Keratinocyte (primary cell): ENCODE results near the gene TARS2. TPM values are rescaled to one million over a fixed set of nuclear protein-coding genes. Genes with fewer than 3 reads are reported as not detected.

Experiments used
- DNase-seq: peaks from one replicate; pipeline ENCODE4 v3.0.0-alpha.2; 2011; ENCODE audit warnings: low read depth, missing footprints, low spot score
- FAIRE-seq: peaks from 2 replicates; lab custom pipeline; 2011; peaks lifted over from hg19 to GRCh38; lab: Jason Lieb, UNC
- H2AFZ ChIP-seq: 2 replicates; pipeline ENCODE4 v1.6.0; 2012; ENCODE audit warnings: low read length, control low read depth, inconsistent platforms; ENCODE audit not compliant: control insufficient read depth
- H3K27ac ChIP-seq: 2 replicates; pipeline ENCODE4 v1.5.1; 2011; ENCODE audit warnings: low read length; ENCODE audit not compliant: control insufficient read depth, insufficient read depth
- H3K27me3 ChIP-seq: 3 replicates; pipeline ENCODE4 v1.6.0; 2011; ENCODE audit warnings: low read length; ENCODE audit not compliant: control insufficient read depth, insufficient read depth; ENCODE audit errors: extremely low read depth
- H3K36me3 ChIP-seq, 2 experiments: 2 replicates in 1 of 2; 3 replicates in 1 of 2; pipeline ENCODE4 v1.5.1; 2011; ENCODE audit warnings: low read length in 2 of 2, mild to moderate bottlenecking in 1 of 2; ENCODE audit not compliant: control insufficient read depth in 2 of 2, insufficient read depth in 2 of 2; ENCODE audit errors: extremely low read depth in 1 of 2
- H3K4me1 ChIP-seq: 3 replicates; pipeline ENCODE4 v1.5.1; 2011; ENCODE audit warnings: low read length; ENCODE audit not compliant: control insufficient read depth, insufficient read depth; ENCODE audit errors: extremely low read depth
- H3K4me2 ChIP-seq: 3 replicates; pipeline ENCODE4 v1.6.0; 2011; ENCODE audit warnings: low read depth, low read length; ENCODE audit not compliant: control insufficient read depth, insufficient read depth; ENCODE audit errors: extremely low read depth
- H3K4me3 ChIP-seq, 3 experiments: fragments of 200-600 bp in 1 of 3; sonication (generic) in 1 of 3; 2 replicates in 2 of 3; 3 replicates in 1 of 3; pipeline ENCODE4 v1.5.1; 2011 to 2016; ENCODE audit warnings: low read length in 3 of 3, mild to moderate bottlenecking in 3 of 3, control low read depth in 2 of 3, inconsistent platforms in 1 of 3, low read depth in 1 of 3, mixed read lengths in 1 of 3, mixed run types in 1 of 3, moderate library complexity in 1 of 3; ENCODE audit not compliant: control insufficient read depth in 2 of 3, insufficient read depth in 2 of 3; ENCODE audit errors: extremely low read depth in 1 of 3
- H3K79me2 ChIP-seq: 2 replicates; pipeline ENCODE4 v1.6.0; 2012; ENCODE audit warnings: low read length; ENCODE audit not compliant: control insufficient read depth, insufficient read depth
- H3K9ac ChIP-seq: 3 replicates; pipeline ENCODE4 v1.6.0; 2011; ENCODE audit warnings: low read length; ENCODE audit not compliant: control insufficient read depth, insufficient read depth; ENCODE audit errors: extremely low read depth
- H3K9me1 ChIP-seq: 3 replicates; pipeline ENCODE4 v1.6.0; 2011; ENCODE audit warnings: low read length; ENCODE audit not compliant: control insufficient read depth, insufficient read depth; ENCODE audit errors: extremely low read depth
- H3K9me3 ChIP-seq: 2 replicates; pipeline ENCODE4 v1.5.1; 2012; ENCODE audit warnings: low read depth, low read length; ENCODE audit not compliant: control insufficient read depth
- H4K20me1 ChIP-seq: 3 replicates; pipeline ENCODE4 v1.6.0; 2011; ENCODE audit warnings: low read length; ENCODE audit not compliant: control insufficient read depth, insufficient read depth; ENCODE audit errors: extremely low read depth
- CTCF ChIP-seq, 3 experiments: IDR thresholded peaks in 1 of 3; conservative IDR thresholded peaks in 1 of 3; optimal IDR thresholded peaks in 1 of 3; 2 replicates in 2 of 3; 3 replicates in 1 of 3; pipeline versions ENCODE3 to v1.5.1; 2011; ENCODE audit warnings: low read length in 3 of 3, mild to moderate bottlenecking in 3 of 3, moderate library complexity in 2 of 3, control low read depth in 1 of 3, inconsistent platforms in 1 of 3; ENCODE audit not compliant: insufficient read depth in 2 of 3; ENCODE audit errors: extremely low read depth in 1 of 3
- EZH2 ChIP-seq: IDR thresholded peaks from one replicate; pipeline ENCODE4 v1.6.1; 2012; ENCODE audit warnings: inconsistent platforms, mild to moderate bottlenecking, low read length, moderate library complexity
- dilution Hi-C: fragments of 300-500 bp; cut with MboI; formaldehyde crosslinking; loops from one replicate; pipeline ENCODE4 v1.7.0; 2020; ENCODE audit warnings: low sequenced_read_pairs; ENCODE audit not compliant: extremely low pct_ligation_motif_present
- polyA plus RNA-seq, 5 experiments: library from polyadenylated mRNA; depleted of rRNA in 3 of 5; stranded (reverse) in 3 of 5; stranded (forward) in 1 of 5; unstranded in 1 of 5; fragments of >200 nt; gene quantifications; 1 replicate in 1 of 5; 2 replicates in 3 of 5; 3 replicates in 1 of 5; pipeline versions ENCODE4 v1.2.1 to v1.2.3, GENCODE V29; 2011 to 2012; ENCODE audit warnings: missing spikeins in 2 of 5, low read depth in 1 of 5, low replicate concordance in 1 of 5

TARS2 gene
- polyA plus RNA-seq, 1 donor (not counting 4 experiments of a cell fraction or from before 2014, with no cell fraction given), result 28.4 TPM

DNA sequence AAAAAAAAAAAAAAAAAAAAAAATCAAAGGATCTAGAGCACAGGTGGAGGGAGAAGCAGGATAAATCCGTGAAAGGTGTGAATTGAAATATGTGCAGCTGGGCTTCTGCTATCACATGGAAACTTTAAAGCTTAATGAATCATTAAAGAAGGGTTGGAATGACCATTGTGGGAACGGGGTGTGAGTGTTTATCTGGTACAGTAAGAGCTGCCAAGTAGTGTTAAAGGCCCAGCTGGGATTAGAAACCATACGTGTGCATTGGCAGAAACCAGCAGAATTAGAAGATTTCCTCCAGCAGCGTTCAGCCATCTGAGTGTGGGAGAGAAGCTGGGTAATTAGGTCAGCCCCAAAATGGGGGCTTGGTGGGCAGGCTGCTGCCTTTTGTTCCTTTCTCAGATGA, 41.8 kb downstream of the TARS2 start:
- no peak for DNase-seq
- no peak overlapping the region for H3K4me3 ChIP-seq

GRCh38 chr1:150530491-150531159, 43.4 kb downstream of the TARS2 start:
- no peaks in the 10 kb centered on the region for H3K36me3 ChIP-seq
- peaks cover 35% of the 10 kb centered on the region for H3K4me1 ChIP-seq
- FAIRE-seq, result no peak
- H3K4me3 ChIP-seq, result no peak overlapping the region
- no peaks in the 10 kb centered on the region for H3K9me3 ChIP-seq
- no peaks in the 10 kb centered on the region for H4K20me1 ChIP-seq
- no peak overlapping the region for H2AFZ ChIP-seq
- H3K9ac ChIP-seq, result no peak overlapping the region
- H3K4me2 ChIP-seq, result no peak overlapping the region
- DNase-seq, result no peak
- no peak overlapping the region for H3K27ac ChIP-seq
- dilution Hi-C loops, result no loop called here
- TF ChIP-seq CTCF (optimal IDR thresholded peaks at IDR 0.05 in 1 of 3, IDR thresholded peaks at IDR 0.05 in 1 of 3, conservative IDR thresholded peaks at IDR 0.05 in 1 of 3; ENCODE audit: extremely low read depth in 1 of 3, insufficient read depth in 2 of 3, low read length in 3 of 3) (no peak), EZH2 (no peak)
- H3K79me2 ChIP-seq, result no peaks in the 10 kb centered on the region
- H3K27me3 ChIP-seq, result no peaks in the 10 kb centered on the region
- H3K9me1 ChIP-seq, result no peaks in the 10 kb centered on the region

More for the DNA sequence above, 41.8 kb downstream of the TARS2 start:
- Histone ChIP-seq H3K4me1 (peaks cover 32% of the 10 kb centered on the region), H3K9ac (no peak overlapping the region), H3K36me3 (no peaks in the 10 kb centered on the region), H3K9me1 (no peaks in the 10 kb centered on the region), H3K4me2 (peak overlapping the region; percentile 32), H3K27ac (no peak overlapping the region), H3K27me3 (no peaks in the 10 kb centered on the region), H4K20me1 (no peaks in the 10 kb centered on the region), H3K9me3 (no peaks in the 10 kb centered on the region), H3K79me2 (no peaks in the 10 kb centered on the region), H2AFZ (peak overlapping the region; percentile 23)
- dilution Hi-C loops, result no loop called here
- TF ChIP-seq CTCF (optimal IDR thresholded peaks at IDR 0.05 in 1 of 3, IDR thresholded peaks at IDR 0.05 in 1 of 3, conservative IDR thresholded peaks at IDR 0.05 in 1 of 3; ENCODE audit: extremely low read depth in 1 of 3, insufficient read depth in 2 of 3, low read length in 3 of 3) (no peak), EZH2 (no peak)
- FAIRE-seq, result no peak
